ENCODE results near the gene CRYAB.

Gene CRYAB

GRCh38 chr11:111911563-111912401, at the start of gene CRYAB:
Gene CRYAB (minus strand): TSS chr11:111911770. CDS start chr11:111911724, 46 bp downstream.
- ChIA-PET POLR2A (no interaction called here), CTCF (no interaction called here)
- no peak for DNase-seq (ENCODE audit: extremely low spot score)
- TF ChIP-seq FOXM1 (IDR thresholded peaks at IDR 0.05; ENCODE audit: borderline replicate concordance), result no peak
- TF ChIP-seq SUZ12 (IDR thresholded peaks at IDR 0.05), result no peak
- no peak for TF ChIP-seq PKNOX1 (IDR thresholded peaks at IDR 0.05)
- TF ChIP-seq ARNT (IDR thresholded peaks at IDR 0.05), result no peak
- TF ChIP-seq ELF4 (IDR thresholded peaks at IDR 0.05), result no peak
- TF ChIP-seq HDGF (IDR thresholded peaks at IDR 0.05; ENCODE audit: borderline replicate concordance), result no peak
- no peak for TF ChIP-seq FOXA1 (IDR thresholded peaks at IDR 0.05)
- no peak for TF ChIP-seq BHLHE40 (IDR thresholded peaks at IDR 0.05; ENCODE audit: borderline replicate concordance)
- no peak for TF ChIP-seq FOXK2 (IDR thresholded peaks at IDR 0.05)
- no peak for TF ChIP-seq NFRKB (IDR thresholded peaks at IDR 0.05)
- no peak for TF ChIP-seq ZNF384 (IDR thresholded peaks at IDR 0.05)
- no peak for TF ChIP-seq LEF1 (IDR thresholded peaks at IDR 0.05; ENCODE audit: borderline replicate concordance)
- no peak for TF ChIP-seq SP1 (IDR thresholded peaks at IDR 0.05)
- TF ChIP-seq TARDBP (IDR thresholded peaks at IDR 0.05), result no peak
- no peak for TF ChIP-seq L3MBTL2 (conservative IDR thresholded peaks at IDR 0.05)
- no peak for TF ChIP-seq CTBP1 (IDR thresholded peaks at IDR 0.05; ENCODE audit: borderline replicate concordance)

GRCh38 chr11:111960916-111961315, 49.3 kb upstream of the CRYAB start:
- ChIA-PET CTCF (no interaction called here), POLR2A (interaction anchor here (1.4 kb wide), 1 partner anchor 17 kb away, joined by 3 read pairs; no protein-coding TSS in a partner anchor)
- DNase-seq (ENCODE audit: extremely low spot score), result no peak
- no peak for TF ChIP-seq PKNOX1 (IDR thresholded peaks at IDR 0.05)
- no peak for TF ChIP-seq BHLHE40 (IDR thresholded peaks at IDR 0.05; ENCODE audit: borderline replicate concordance)
- TF ChIP-seq FOXK2 (IDR thresholded peaks at IDR 0.05), result no peak
- no peak for TF ChIP-seq LEF1 (IDR thresholded peaks at IDR 0.05; ENCODE audit: borderline replicate concordance)
- TF ChIP-seq ARNT (IDR thresholded peaks at IDR 0.05), result no peak
- no peak for TF ChIP-seq L3MBTL2 (conservative IDR thresholded peaks at IDR 0.05)
- no peak for TF ChIP-seq ELF4 (IDR thresholded peaks at IDR 0.05)
- TF ChIP-seq CTBP1 (IDR thresholded peaks at IDR 0.05; ENCODE audit: borderline replicate concordance), result no peak
- no peak for TF ChIP-seq SP1 (IDR thresholded peaks at IDR 0.05)
- TF ChIP-seq SUZ12 (IDR thresholded peaks at IDR 0.05), result no peak
- TF ChIP-seq NFRKB (IDR thresholded peaks at IDR 0.05), result no peak
- TF ChIP-seq FOXM1 (IDR thresholded peaks at IDR 0.05; ENCODE audit: borderline replicate concordance), result no peak
- TF ChIP-seq HDGF (IDR thresholded peaks at IDR 0.05; ENCODE audit: borderline replicate concordance), result no peak
- TF ChIP-seq FOXA1 (IDR thresholded peaks at IDR 0.05), result no peak
- TF ChIP-seq ZNF384 (IDR thresholded peaks at IDR 0.05), result no peak
- TF ChIP-seq TARDBP (IDR thresholded peaks at IDR 0.05), result no peak

GRCh38 chr11:111957663-111958444, 46.3 kb upstream of the CRYAB start:
- CTCF ChIA-PET, result no interaction called here

GRCh38 chr11:111954154-111954553, 42.6 kb upstream of the CRYAB start:
- no peak for DNase-seq (ENCODE audit: extremely low spot score)
- ChIA-PET CTCF (interaction anchor here (1.1 kb wide), 1 partner anchor 16 kb away, joined by 3 read pairs; no protein-coding TSS in a partner anchor), POLR2A (no interaction called here)
- no peak for TF ChIP-seq FOXM1 (IDR thresholded peaks at IDR 0.05; ENCODE audit: borderline replicate concordance)
- no peak for TF ChIP-seq TARDBP (IDR thresholded peaks at IDR 0.05)
- no peak for TF ChIP-seq HDGF (IDR thresholded peaks at IDR 0.05; ENCODE audit: borderline replicate concordance)
- no peak for TF ChIP-seq FOXK2 (IDR thresholded peaks at IDR 0.05)
- TF ChIP-seq FOXA1 (IDR thresholded peaks at IDR 0.05), result no peak
- no peak for TF ChIP-seq ELF4 (IDR thresholded peaks at IDR 0.05)
- TF ChIP-seq L3MBTL2 (conservative IDR thresholded peaks at IDR 0.05), result no peak
- TF ChIP-seq CTBP1 (IDR thresholded peaks at IDR 0.05; ENCODE audit: borderline replicate concordance), result no peak
- TF ChIP-seq SUZ12 (IDR thresholded peaks at IDR 0.05), result no peak
- no peak for TF ChIP-seq SP1 (IDR thresholded peaks at IDR 0.05)

More at GRCh38 chr11:111957663-111958444, 46.3 kb upstream of the CRYAB start:
- DNase-seq (ENCODE audit: extremely low spot score), result no peak
- POLR2A ChIA-PET, result no interaction called here
- no peak for TF ChIP-seq CTBP1 (IDR thresholded peaks at IDR 0.05; ENCODE audit: borderline replicate concordance)

- POLR2A ChIA-PET, result no interaction called here
- CTCF ChIA-PET, result no interaction called here
Measured at GRCh38 chr11:111951565-111951964, 40.0 kb upstream of the CRYAB start.

More at GRCh38 chr11:111951565-111951964, 40.0 kb upstream of the CRYAB start:
- no peak for DNase-seq (ENCODE audit: extremely low spot score)
- no peak for TF ChIP-seq L3MBTL2 (conservative IDR thresholded peaks at IDR 0.05)
- no peak for TF ChIP-seq CTBP1 (IDR thresholded peaks at IDR 0.05; ENCODE audit: borderline replicate concordance)
- TF ChIP-seq ARNT (IDR thresholded peaks at IDR 0.05), result no peak
- TF ChIP-seq BHLHE40 (IDR thresholded peaks at IDR 0.05; ENCODE audit: borderline replicate concordance), result no peak
- no peak for TF ChIP-seq LEF1 (IDR thresholded peaks at IDR 0.05; ENCODE audit: borderline replicate concordance)
- TF ChIP-seq HDGF (IDR thresholded peaks at IDR 0.05; ENCODE audit: borderline replicate concordance), result no peak
- no peak for TF ChIP-seq NFRKB (IDR thresholded peaks at IDR 0.05)
- no peak for TF ChIP-seq ELF4 (IDR thresholded peaks at IDR 0.05)
- no peak for TF ChIP-seq FOXM1 (IDR thresholded peaks at IDR 0.05; ENCODE audit: borderline replicate concordance)
- TF ChIP-seq TARDBP (IDR thresholded peaks at IDR 0.05), result no peak
- no peak for TF ChIP-seq PKNOX1 (IDR thresholded peaks at IDR 0.05)
- TF ChIP-seq FOXK2 (IDR thresholded peaks at IDR 0.05), result no peak
- no peak for TF ChIP-seq FOXA1 (IDR thresholded peaks at IDR 0.05)
- TF ChIP-seq SP1 (IDR thresholded peaks at IDR 0.05), result no peak
- TF ChIP-seq SUZ12 (IDR thresholded peaks at IDR 0.05), result no peak
- no peak for TF ChIP-seq ZNF384 (IDR thresholded peaks at IDR 0.05)

Measured in HEK293T (cell line).